DND-41 (cell line): ENCODE data around the gene TMEM127.
A peak's percentile ranks its signal among the peaks of the same experiment; 100 is the strongest.

ENCODE experiments used
- ATAC-seq: fragments of 200-7000 bp; cut with Tn5 transposase; 3 replicates; pipeline ENCODE4 v1.9.1; 2021; ENCODE audit warnings: low read depth; ENCODE audit not compliant: insufficient read depth
- DNase-seq: peaks from one replicate; pipeline ENCODE4 v3.0.0-alpha.2; 2020
- H2AFZ ChIP-seq: 2 replicates; pipeline ENCODE4 v1.6.0; 2012; ENCODE audit warnings: low read depth, low read length
- H3K27ac ChIP-seq: 2 replicates; pipeline ENCODE4 v1.5.1; 2012; ENCODE audit warnings: low read length, inconsistent platforms
- H3K27me3 ChIP-seq: fragments of 200-600 bp; sonication (generic); 2 replicates; pipeline ENCODE4 v1.6.0; 2012; ENCODE audit warnings: low read length, mild to moderate bottlenecking, inconsistent platforms; ENCODE audit not compliant: insufficient read depth, poor library complexity
- H3K36me3 ChIP-seq: 2 replicates; pipeline ENCODE4 v1.5.1; 2012; ENCODE audit warnings: low read length, inconsistent platforms; ENCODE audit not compliant: insufficient read depth
- H3K4me1 ChIP-seq: 2 replicates; pipeline ENCODE4 v1.5.1; 2012; ENCODE audit warnings: mild to moderate bottlenecking, low read length; ENCODE audit not compliant: insufficient read depth
- H3K4me2 ChIP-seq: 2 replicates; pipeline ENCODE4 v1.6.0; 2012; ENCODE audit warnings: mild to moderate bottlenecking, moderate library complexity, low read length, inconsistent platforms; ENCODE audit not compliant: insufficient read depth
- H3K4me3 ChIP-seq, 2 experiments: fragments of 200-600 bp in 1 of 2; shearing (Covaris generic) in 1 of 2; 2 replicates each; pipeline ENCODE4 v1.5.1; 2012 to 2016; ENCODE audit warnings: inconsistent platforms in 2 of 2, low read length in 2 of 2, mild to moderate bottlenecking in 2 of 2, low read depth in 1 of 2, moderate library complexity in 1 of 2
- H3K79me2 ChIP-seq: 2 replicates; pipeline ENCODE4 v1.6.0; 2012; ENCODE audit warnings: low read length, inconsistent platforms; ENCODE audit not compliant: insufficient read depth
- H3K9ac ChIP-seq: 2 replicates; pipeline ENCODE4 v1.6.0; 2012; ENCODE audit warnings: low read depth, mild to moderate bottlenecking, inconsistent platforms, low read length, moderate library complexity
- H3K9me3 ChIP-seq: 2 replicates; pipeline ENCODE4 v1.5.1; 2012; ENCODE audit warnings: low read length, moderate library complexity, mild to moderate bottlenecking, inconsistent platforms; ENCODE audit not compliant: insufficient read depth, severe bottlenecking
- H4K20me1 ChIP-seq: 2 replicates; pipeline ENCODE4 v1.6.0; 2012; ENCODE audit warnings: low read length; ENCODE audit not compliant: insufficient read depth
- CTCF ChIP-seq: IDR thresholded peaks from 2 replicates; pipeline ENCODE4 v1.5.1; 2012; ENCODE audit warnings: borderline replicate concordance, low read length, moderate library complexity, mild to moderate bottlenecking; ENCODE audit not compliant: poor library complexity, severe bottlenecking; ENCODE audit errors: extremely low read depth
- EZH2 ChIP-seq: IDR thresholded peaks from 3 replicates; pipeline ENCODE4 v1.6.1; 2012; ENCODE audit warnings: borderline replicate concordance, low read depth, mild to moderate bottlenecking, moderate library complexity, low read length, inconsistent platforms; ENCODE audit not compliant: severe bottlenecking

The TMEM127 gene

GRCh38 chr2:96245609-96246390 lies 20.0 kb downstream of the TMEM127 start:
- no peak for TF ChIP-seq EZH2
- no peak for TF ChIP-seq CTCF
- no peak for ATAC-seq

GRCh38 chr2:96243843-96244242 lies 22.0 kb downstream of the TMEM127 start:
- H3K9ac ChIP-seq = no peak overlapping the region
- no peaks in the 10 kb centered on the region for H3K79me2 ChIP-seq
- no peaks in the 10 kb centered on the region for H3K27me3 ChIP-seq
- peaks cover 8% of the 10 kb centered on the region; the same call in 1 of the 2 replicates for H3K36me3 ChIP-seq
- TF ChIP-seq CTCF (no peak), EZH2 (no peak)
- H3K4me2 ChIP-seq = no peak overlapping the region
- H3K9me3 ChIP-seq = no peaks in the 10 kb centered on the region
- H3K4me1 ChIP-seq = no peaks in the 10 kb centered on the region
- ATAC-seq (no peak), DNase-seq (no peak)
- H3K27ac ChIP-seq = no peak overlapping the region
- no peaks in the 10 kb centered on the region for H4K20me1 ChIP-seq
- no peak overlapping the region for H3K4me3 ChIP-seq
- H2AFZ ChIP-seq = no peak overlapping the region

More at GRCh38 chr2:96245609-96246390, 20.0 kb downstream of the TMEM127 start:
- no peaks in the 10 kb centered on the region for H3K27me3 ChIP-seq
- no peaks in the 10 kb centered on the region for H3K4me1 ChIP-seq
- 0 out of 2 replicates have a peak, but pooled peaks cover 6% of the 10 kb centered on the region for H3K36me3 ChIP-seq
- no peaks in the 10 kb centered on the region for H3K79me2 ChIP-seq
- H3K4me2 ChIP-seq = no peak overlapping the region
- H4K20me1 ChIP-seq = no peaks in the 10 kb centered on the region
- H3K27ac ChIP-seq = no peak overlapping the region
- H3K9me3 ChIP-seq = no peaks in the 10 kb centered on the region
- no peak overlapping the region for H3K4me3 ChIP-seq
- no peak overlapping the region for H2AFZ ChIP-seq
- H3K9ac ChIP-seq = no peak overlapping the region
- no peak for DNase-seq

GRCh38 chr2:96241900-96242611 lies 23.7 kb downstream of the TMEM127 start:
- DNase-seq (peak; percentile 17), ATAC-seq (peak; percentile 50; the same call in 2 of the 3 replicates)
- Histone ChIP-seq H3K27ac (no peak overlapping the region), H3K36me3 (peaks cover 8% of the 10 kb centered on the region; the same call in 1 of the 2 replicates), H3K9ac (no peak overlapping the region), H2AFZ (no peak overlapping the region), H3K4me1 (no peaks in the 10 kb centered on the region), H3K79me2 (no peaks in the 10 kb centered on the region), H4K20me1 (no peaks in the 10 kb centered on the region), H3K4me2 (no peak overlapping the region), H3K27me3 (no peaks in the 10 kb centered on the region), H3K9me3 (no peaks in the 10 kb centered on the region), H3K4me3 (no peak overlapping the region)
- no peak for TF ChIP-seq EZH2
- TF ChIP-seq CTCF = no peak
